GM21447 (cell line): ENCODE data around the gene STARD10.
A peak's percentile ranks its signal among the peaks of the same experiment; 100 is the strongest.

Experiments
- ATAC-seq: cut with Tn5 transposase; IDR thresholded peaks from one replicate; pipeline ENCODE4 v1.9.1; 2021; ENCODE audit not compliant: unreplicated experiment

Gene STARD10

DNA sequence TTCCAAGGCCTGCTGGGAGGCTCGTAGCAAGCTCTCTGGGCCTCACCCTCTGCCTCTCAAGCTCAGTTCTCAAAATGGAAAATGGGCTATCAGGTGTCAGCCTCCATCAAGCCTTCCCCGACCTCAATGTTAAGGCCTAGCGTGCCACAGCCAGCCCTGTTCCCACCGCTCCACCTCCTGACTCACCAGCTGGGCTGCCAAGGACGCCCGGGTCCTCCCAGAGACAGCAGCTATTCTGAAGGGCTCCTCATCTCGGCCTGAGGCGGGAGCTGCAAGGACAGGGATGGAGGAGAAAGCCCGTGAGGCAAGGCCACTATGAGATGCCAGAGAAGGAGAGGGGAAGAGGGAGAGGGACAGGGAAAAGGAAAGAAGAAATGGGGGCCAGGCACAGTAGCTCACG lies 61.5 kb downstream of the STARD10 start:
- no peak for ATAC-seq

DNA sequence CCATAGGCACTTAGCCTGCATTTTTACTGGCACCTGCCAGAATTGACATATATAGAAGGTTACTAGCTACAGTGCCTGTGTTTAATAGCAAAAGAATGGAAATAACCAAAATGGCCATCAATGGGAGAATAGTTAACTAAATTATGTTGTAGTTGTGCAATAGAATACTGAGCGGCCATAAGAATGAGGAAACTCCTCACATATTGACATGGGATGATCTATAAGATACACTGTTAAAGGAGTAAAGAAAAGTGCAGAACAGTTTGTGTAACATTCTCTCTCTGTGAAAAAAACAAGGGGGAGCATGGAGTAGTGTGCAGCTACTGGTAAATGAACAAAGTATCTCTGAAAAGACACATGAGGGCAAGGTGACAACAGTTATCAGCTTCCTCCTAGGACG lies 63.1 kb downstream of the STARD10 start:
- no peak for ATAC-seq

DNA sequence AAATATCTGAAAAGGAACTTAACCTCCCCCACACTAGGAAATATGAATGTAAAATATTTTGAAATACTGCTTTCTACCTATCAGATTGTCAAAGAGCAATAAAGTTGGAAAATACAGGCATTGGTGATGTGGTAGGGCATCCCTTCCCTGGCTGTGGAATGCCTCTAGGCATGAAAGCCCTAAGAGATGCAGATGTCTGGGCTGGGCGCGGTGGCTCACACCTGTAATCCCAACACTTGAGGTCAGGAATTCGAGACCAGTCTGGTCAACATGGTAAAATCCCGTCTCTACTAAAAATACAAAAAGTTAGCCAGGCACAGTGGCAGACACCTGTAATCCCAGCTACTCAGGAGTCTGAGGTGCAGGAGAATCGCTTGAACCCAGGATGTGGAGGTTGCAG lies 63.6 kb downstream of the STARD10 start:
- ATAC-seq = no peak

DNA sequence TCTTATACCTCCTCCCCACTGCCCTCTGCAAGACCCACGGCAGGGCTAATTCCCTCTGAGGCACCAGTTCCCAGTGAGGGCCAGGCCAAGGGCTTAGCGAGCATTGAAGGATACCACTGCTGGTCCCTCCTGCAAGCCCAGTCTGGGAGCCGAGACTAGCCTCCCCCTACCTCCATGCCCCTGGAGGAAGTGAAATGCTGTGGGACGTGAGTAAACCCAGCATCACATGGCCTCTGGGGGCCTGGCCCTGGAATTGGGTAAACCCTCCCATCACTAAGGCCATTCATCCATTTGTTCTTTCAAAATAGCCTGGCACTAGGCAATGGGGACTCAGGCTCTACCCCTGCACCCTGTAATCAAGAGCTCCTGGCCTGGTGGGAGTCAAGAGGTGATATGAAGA lies 66.3 kb downstream of the STARD10 start:
- ATAC-seq = no peak

DNA sequence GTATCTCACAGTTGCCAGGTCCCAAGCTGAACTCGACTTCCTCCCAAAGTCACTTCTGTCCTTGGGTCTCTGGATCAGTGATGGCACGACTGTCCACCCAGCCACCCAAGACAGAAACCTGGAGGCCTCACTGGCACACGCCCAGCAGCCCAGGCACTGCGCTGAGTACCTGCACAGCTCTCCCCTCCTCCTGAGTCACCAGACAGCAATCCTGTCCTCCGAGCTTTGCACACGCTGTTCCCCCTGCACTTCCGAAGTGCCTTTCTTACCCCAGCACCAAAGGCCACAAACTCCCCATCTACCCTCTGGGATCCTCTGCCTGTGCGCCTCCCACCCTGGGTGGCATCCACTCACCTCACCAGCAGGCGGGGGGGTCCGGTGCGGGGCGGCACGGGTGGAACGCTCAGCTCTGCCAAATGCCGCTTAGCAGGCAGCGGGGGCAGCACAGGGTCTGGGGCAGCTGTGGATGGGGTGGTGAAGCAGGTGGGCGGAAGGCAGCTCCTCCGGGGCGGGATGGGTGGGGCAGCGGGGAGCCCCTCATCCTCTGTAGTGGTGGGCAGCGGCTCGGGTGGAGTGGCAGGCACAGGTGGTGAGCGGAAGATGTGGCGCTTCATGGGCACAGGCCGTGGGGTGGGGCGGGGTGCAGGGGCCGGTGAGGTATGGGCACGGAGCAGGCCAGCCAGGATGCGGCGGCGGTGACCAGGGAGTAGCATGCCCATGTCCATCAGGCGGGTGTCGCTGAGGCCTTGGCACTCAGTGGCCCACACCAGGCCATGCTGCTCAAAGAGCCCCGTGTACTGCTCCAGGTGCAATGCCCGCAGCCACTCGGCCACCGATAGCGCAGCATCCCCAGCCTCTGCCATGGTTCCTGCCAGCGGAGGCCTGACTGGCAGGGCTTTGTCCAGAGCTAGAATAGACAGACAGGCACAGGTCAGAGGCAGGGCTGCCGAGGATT lies 67.3 kb downstream of the STARD10 start:
- ATAC-seq = no peak

DNA sequence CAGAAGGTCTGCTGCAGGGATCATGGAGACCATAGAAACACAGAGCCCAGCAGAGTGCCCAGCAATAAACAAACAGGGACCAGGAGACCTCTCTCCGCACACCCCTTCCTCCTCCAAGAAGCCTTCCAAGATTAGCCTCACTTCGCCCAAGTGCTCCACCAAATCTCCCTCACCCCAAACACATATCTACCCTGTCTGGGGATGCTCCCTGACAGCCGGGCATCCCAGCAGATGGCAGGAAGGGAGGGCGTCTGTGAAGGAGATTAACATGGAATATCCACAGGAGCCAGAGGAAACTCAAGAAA lies 68.2 kb downstream of the STARD10 start:
- ATAC-seq = no peak

DNA sequence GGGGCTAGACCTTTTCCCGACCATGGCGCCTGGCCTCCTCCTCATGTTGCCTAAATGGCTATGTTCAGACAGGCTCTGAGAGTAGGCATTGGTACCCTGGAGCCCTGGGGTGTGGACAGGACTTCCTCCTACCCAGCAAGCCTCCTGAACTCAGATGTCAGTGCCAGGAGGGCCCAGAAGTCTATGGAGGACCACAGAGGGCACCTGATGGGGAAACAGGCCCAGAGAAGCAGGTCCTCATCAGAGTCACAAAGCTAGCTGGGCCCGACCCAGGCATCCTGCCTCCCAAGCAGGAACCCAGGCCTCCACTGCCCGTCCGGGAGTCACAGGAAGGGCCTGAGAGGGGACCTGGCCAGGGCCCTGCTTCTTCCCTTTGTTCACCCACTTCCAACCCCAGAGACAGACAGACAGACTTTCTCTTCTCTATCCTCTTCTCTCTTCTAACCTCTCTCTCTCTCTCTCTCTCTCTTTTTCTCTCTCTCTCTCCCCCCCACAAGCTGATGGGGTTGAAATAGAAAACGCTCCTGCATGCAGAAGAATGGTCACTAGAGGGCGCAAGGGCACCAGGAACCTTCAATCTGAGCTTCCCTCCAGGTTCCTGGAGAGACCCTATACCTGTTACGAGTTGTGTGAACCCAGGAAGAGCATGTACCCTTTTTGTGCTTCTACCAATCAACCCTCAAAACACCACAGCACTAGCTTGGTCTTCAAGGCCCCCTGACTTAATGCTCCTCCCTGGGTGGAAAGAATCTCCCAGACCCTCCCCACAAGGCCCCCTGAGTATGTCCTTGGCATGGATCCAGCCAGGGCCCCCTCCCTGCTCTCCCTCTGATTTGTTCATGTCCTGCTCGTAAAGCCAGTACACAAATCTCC lies 68.8 kb downstream of the STARD10 start:
- ATAC-seq = no peak

DNA sequence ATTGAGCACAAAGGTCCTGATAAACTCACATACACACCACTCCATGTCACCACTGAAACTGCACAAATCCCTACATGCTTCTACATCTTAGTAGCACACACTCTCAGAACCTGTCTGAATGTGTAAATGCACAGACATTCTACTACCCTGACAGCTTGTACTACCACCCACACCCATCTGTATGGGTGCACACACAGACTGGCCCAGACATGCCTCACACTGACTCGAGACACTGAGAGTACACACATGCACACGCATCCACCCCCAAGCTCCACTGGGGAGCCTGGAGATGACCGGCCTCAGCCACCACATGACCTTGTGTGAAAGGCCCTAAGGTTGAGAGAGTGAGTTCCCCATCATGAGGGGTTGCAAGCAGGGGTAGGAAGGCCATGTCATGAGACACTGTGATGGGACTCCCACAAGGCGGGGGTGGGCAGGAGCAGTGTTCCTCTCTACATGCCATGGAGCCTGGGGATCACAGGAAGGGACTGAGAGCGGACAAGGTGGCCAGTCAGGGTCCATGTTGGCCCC lies 69.8 kb downstream of the STARD10 start:
- ATAC-seq = no peak

DNA sequence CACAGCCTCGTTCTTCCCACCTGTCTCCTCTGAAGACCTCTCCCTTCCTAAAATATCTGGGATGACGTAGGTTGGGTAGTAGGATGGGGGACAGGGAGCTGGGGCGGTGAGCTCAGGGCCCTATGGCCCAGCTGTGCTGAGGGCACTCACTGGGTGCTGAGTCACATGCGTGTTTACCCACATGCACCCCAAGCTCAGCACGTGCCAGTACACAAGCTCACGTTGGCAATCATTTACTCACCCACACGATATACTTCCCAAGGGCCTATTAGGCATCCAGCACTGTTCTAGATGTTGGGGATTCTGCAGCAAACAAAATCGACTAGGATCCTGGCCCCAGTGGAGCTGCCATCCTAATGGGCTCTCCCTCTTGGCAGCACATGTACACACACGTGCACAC lies 70.3 kb downstream of the STARD10 start:
- ATAC-seq = no peak

DNA sequence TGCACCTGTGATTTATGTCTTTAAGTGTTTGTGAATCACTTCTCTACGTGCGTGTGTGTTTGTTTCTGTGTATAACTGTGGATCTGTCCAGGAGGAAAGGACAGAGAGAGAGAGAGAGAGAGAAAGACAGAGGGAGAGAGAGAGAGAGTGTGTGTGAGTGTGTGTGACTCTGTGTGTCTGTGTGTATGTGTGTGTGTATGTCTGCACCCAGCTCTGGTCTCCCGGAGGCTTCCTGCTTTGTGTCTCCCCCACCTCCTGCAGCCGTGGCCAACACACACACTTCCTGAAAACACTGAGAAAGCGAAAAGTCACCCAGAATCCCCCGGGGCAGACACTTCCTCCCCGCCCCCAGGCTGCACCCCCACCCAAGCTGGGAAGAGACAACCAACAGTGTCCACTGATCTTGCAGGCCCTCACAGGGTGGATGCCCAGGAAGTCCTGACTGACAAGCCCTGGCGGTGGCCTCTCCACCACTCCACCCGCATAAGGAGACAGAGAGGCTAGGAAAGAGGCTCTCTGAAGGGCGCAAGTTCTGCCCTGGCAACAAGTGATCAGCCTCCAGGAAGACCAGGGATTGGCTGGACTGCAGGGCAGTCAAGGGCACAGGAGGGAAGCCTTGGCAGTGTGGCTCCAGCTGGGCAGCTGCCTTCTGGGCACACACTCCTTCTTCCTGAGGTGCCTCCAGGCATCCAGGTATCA lies 71.6 kb downstream of the STARD10 start:
- peak; percentile 78 for ATAC-seq

DNA sequence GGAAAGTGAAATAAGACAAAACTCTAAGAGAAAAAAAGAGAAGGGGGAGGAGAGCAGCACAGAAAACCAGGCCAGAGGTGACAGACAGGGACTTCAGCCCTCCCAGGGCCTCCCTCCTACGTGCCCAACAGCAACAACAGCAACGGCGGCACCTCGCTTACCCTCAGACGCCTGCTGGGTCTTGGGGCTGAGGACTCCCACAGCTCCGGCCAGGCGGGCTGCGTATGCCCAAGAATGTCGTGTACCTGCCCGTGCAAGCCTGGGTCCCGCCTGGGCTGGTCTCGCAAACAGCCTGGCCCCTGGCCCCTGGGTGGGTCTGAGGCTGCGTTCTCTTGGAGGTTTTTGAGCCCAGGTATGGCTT lies 72.2 kb downstream of the STARD10 start:
- ATAC-seq = no peak

DNA sequence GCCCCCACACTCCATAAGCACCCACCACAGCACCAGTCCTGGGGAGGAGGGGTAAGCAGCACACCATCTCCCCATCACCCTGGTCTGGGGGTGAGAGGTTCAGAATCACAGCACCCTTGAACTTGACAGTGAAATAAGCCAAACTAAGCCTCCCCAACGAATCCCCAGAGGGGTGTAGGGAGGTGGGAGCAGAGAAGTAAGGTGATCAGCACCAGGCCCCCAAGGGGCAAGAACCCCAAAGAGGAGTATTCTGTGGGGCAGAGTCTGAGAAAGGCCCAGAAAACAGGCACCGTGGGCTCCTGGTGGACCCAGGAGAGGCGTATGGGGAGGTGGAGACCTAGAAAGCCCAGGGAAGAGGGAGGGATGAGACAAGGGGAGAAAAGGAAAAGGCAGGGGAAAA lies 72.6 kb downstream of the STARD10 start:
- ATAC-seq = no peak

DNA sequence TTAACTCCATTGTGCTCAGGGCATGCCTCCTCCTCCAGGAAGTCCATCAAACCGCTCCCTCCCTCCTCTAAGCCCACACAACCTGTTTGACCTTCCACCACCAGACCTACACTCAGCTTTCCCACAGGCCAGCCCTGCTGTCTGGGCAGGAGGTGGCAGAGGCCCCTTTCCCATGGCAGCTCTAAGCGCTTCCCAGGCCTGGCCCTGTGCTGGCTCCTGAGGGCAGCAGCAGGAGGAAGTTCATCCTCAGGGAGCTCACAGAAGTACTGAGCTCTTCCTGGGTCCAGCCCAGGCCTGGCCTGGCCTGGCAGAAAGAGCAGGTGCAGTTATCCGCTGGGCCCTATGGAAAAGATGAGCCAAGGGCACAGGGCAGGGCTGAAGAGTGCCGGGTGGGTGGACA lies 73.1 kb downstream of the STARD10 start:
- no peak for ATAC-seq

DNA sequence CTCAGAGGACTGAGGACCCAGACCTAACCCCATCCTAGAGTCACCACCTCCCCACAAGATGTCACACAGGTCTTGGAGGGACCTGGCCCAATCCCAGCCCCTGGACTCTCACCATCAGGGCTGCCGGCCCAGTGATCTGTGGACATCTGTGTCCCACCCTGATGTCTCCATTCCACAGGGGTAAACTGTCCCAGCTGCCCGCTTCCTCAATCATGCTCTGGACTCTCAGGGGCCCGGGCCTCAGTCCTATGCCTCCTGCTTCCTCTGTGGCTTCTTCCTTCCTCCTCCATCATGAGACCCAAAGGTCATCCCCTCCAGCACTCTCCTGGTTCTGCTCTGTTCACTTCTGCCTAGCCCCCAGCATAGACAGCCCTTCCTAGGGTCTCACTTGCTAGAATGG lies 73.8 kb downstream of the STARD10 start:
- ATAC-seq = no peak

DNA sequence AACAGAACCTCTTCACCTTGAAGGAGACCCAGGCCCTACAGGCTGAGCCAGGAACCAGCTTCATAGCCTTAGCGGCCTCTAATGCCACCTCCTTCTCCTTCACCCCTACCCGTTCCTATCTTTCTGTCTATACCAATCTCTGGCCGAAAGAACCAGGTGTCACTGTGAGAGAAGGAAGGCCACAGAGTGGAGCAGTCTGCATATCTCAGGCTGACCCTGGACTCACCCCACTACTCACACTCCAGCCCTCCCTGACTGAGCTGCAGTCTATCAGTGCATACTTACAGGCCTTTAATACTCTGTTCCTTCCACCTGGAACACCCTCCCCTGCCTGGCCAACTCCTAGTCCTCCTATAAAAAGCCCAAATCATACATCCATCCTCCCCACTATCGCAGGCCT lies 74.3 kb downstream of the STARD10 start:
- no peak for ATAC-seq

DNA sequence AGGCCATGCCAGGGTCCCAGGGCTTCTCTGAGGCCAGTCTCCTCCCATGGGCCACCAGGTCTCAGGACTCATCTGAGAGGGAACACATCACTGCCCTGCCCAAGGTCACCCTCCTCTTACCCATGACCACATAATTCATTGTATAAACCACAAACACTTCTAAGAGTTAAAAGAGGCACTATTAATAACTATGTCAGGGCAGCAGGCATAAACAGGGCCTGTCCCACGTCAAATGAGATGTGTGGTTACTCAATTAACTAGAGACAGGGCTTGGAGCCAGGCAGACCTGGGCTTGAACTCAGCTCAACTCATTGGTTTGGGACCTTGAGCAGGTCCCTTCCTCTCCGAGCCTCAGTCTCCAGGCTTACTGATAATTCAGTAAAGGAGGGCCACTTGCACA lies 74.7 kb downstream of the STARD10 start:
- ATAC-seq = no peak

DNA sequence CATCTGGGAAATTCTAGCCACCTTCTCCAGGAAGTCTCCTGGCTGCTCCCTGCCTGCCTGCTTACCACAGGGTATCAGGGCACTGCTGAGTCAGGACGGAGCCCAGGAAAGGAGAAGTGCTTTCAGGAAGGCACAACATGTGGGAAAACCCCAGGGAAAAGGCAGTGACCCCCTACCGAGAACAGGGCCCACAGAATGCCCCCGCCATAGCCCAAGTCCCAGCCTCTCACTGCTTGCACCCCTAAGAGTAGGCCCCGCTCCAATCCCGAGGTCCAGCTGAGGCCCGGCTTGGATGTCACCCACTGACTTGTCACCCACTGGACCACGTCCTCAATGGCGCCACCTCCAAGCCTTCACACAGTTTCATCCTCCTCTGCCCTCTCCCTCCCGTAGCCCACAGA lies 75.7 kb downstream of the STARD10 start:
- no peak for ATAC-seq

DNA sequence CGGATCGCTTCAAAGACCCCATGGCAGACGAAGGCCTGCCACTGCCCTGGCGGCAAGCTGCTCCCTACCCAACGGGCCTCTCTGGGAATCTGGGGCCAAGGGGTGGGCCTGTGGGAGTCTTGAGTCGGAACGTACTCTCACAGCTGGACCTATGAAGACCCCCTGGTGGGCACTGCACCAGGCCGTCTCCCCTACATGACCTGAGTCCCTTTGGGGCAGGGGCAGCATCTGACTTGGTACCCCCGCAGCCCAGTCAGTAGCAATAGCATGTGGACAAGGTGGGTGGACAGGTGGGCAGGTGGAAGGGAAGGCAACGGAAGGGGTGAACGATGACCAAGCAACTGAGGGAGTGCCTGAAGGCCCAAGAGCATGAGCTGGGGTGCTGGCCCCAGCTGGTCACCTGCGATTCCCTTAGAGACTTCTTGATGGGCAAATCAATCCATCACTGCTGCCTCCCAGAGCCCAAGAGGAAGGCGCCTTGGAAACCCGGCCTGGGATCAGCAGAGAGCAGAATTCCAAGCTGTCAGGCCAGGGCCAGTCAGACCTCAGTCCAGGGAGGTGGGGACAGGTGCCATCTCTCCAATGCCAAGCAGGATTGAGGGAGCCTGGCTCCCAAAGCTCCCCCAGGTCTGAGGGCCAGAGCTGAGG lies 76.9 kb downstream of the STARD10 start:
- no peak for ATAC-seq

DNA sequence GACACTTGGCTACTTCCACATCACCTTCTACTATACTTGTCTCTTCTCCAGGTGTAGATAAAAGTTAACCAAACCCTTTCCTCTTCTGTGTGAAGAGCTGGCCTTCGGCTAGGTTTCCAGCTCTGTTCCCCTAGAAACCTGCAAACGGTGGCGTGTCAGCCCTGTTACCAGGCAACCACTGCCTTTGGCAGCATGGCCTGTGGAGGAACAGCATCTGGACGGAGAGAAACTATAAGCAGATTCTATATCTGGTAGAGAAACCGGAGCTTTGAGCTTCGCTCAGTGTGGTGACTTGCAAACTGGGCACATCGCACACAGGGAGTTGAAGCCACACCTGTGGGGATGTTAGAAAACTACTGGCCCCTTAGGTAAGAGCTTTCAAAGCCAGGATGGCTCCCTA lies 77.6 kb downstream of the STARD10 start:
- no peak for ATAC-seq

DNA sequence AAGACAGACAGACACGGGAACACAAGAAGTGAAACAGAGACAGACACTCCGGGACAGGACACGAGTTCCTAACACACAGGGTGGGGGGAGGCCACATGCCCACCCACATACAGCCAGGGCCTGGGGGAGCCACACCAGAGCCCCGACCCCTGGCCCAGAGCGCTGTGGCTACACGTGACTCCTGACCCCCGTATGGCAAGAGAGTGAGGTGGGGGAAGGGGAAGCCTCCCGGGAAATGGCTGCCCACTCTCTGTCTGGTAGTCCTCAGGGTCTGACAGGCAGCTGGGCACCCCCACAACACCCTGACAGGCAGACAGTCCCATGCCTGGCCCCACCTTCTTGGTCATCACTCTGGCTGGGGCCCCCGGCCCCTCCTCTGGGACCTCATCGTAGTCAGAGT lies 81.0 kb downstream of the STARD10 start:
- no peak for ATAC-seq

DNA sequence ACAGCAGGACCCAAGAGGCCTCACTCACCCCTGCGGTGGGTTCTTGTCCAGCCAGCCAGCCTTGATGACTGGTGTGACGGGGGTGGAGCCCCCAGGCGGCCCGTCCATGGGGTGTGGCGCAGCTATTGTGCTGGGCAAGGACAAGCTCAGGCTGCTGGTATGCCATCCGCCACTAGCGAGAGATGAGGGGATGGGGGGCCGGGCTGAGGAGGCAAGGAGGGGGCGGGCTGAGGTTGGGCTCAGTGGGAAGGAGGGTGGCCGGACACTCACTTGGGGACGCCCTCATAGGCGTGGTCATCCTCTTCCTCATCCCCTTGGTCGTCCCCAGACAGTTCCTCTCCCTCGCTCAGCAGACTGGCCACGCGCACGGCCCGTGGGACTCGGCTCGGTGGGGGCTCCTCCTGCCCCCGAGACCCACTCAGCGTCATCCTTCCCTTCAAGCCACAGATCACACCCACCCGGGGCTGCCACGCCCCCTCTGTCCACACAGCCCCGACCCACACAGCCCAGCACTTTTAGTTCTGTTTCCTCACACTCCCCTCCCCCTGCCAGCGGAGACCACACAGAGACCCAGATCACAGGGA lies 81.6 kb downstream of the STARD10 start:
- ATAC-seq = no peak
